Esophagus (tissue), 2 donors: Measurements from ENCODE around the gene EIF5A2. TPM values are rescaled to one million over a fixed set of nuclear protein-coding genes. Genes with fewer than 3 reads are reported as not detected.

Source experiments
- H3K27ac ChIP-seq, 2 donors: one replicate each; pipeline ENCODE4 v1.5.1; 2013; ENCODE audit warnings: low read depth in 2 of 2, mild to moderate bottlenecking in 2 of 2, inconsistent platforms in 1 of 2, low read length in 1 of 2, moderate library complexity in 1 of 2
- H3K27me3 ChIP-seq, 2 donors: one replicate each; pipeline ENCODE4 v1.6.1; 2013; ENCODE audit warnings: low read length in 2 of 2, control low read depth in 1 of 2, mild to moderate bottlenecking in 1 of 2; ENCODE audit not compliant: insufficient read depth in 2 of 2, control insufficient read depth in 1 of 2
- H3K36me3 ChIP-seq, 2 donors: one replicate each; pipeline ENCODE4 v1.6.1; 2013; ENCODE audit warnings: low read length in 1 of 2; ENCODE audit not compliant: control insufficient read depth in 2 of 2, insufficient read depth in 2 of 2
- H3K4me1 ChIP-seq, 2 donors: one replicate each; pipeline ENCODE4 v1.6.1; 2013; ENCODE audit warnings: low read length in 1 of 2; ENCODE audit not compliant: control insufficient read depth in 2 of 2, insufficient read depth in 2 of 2
- H3K4me3 ChIP-seq, 2 donors: one replicate each; pipeline ENCODE4 v1.5.1; 2013; ENCODE audit warnings: low read length in 2 of 2, mild to moderate bottlenecking in 2 of 2, low read depth in 1 of 2, moderate library complexity in 1 of 2
- H3K9me3 ChIP-seq, 2 donors: one replicate each; pipeline ENCODE4 v1.6.1; 2013; ENCODE audit warnings: mild to moderate bottlenecking in 2 of 2, low read depth in 1 of 2, low read length in 1 of 2, moderate library complexity in 1 of 2; ENCODE audit not compliant: control insufficient read depth in 2 of 2, insufficient read depth in 1 of 2
- WGBS, 2 donors: extraction: QIAGEN DNeasy Blood & Tissue Kit; methylation state at CpG; one replicate each; pipeline ENCODE4 v1.1.7; 2013; 5-methylcytosine and 5-hydroxymethylcytosine counted together
- polyA plus RNA-seq, 2 donors: library from polyadenylated mRNA; stranded (reverse); fragments of 200-250 nt; gene quantifications; one replicate each; pipeline ENCODE4 v1.2.3, GENCODE V29; 2013
- donor health status: healthy with polysubstance abuse.
- donor health status: Bipolar disorder and iron deficiency.

EIF5A2 gene
- polyA plus RNA-seq, 2 donors = 0.22 to 0.73 TPM

- 81 to 84% methylated on average over 6 of the region's 6 CpGs for WGBS, 2 donors
Observed at GRCh38 chr3:170864525-170865208, 43.8 kb downstream of the EIF5A2 start.

GRCh38 chr3:170863816-170864215 lies 44.6 kb downstream of the EIF5A2 start:
- Histone ChIP-seq H3K27ac (no peak overlapping the region), H3K36me3 (peaks cover 3 to 4% of the 10 kb centered on the region in 2 donors), H3K27me3 (no peaks in the 10 kb centered on the region), H3K4me3 (no peak overlapping the region), H3K4me1 (no peaks in the 10 kb centered on the region), H3K9me3 (no peaks in the 10 kb centered on the region)
- 76 to 86% methylated on average over 4 of the region's 4 CpGs for WGBS, 2 donors

More at GRCh38 chr3:170864525-170865208, 43.8 kb downstream of the EIF5A2 start:
- Histone ChIP-seq H3K36me3 (peaks cover 3 to 4% of the 10 kb centered on the region in 2 donors), H3K9me3 (no peaks in the 10 kb centered on the region), H3K27ac (no peak overlapping the region), H3K4me1 (no peaks in the 10 kb centered on the region), H3K27me3 (no peaks in the 10 kb centered on the region), H3K4me3 (no peak overlapping the region)

- H3K36me3 ChIP-seq = peaks cover 3 to 4% of the 10 kb centered on the region in 2 donors
- 73 to 78% methylated on average over 10 of the region's 10 CpGs for WGBS, 2 donors
- no peaks in the 10 kb centered on the region for H3K27me3 ChIP-seq
- no peak overlapping the region for H3K4me3 ChIP-seq
- H3K9me3 ChIP-seq = no peaks in the 10 kb centered on the region
- no peak overlapping the region for H3K27ac ChIP-seq
- H3K4me1 ChIP-seq = no peaks in the 10 kb centered on the region
Observed at GRCh38 chr3:170862618-170863374, 45.6 kb downstream of the EIF5A2 start.

GRCh38 chr3:170858599-170858998 lies 49.8 kb downstream of the EIF5A2 start:
- Histone ChIP-seq H3K36me3 (no peaks in the 10 kb centered on the region), H3K27me3 (no peaks in the 10 kb centered on the region), H3K27ac (no peak overlapping the region), H3K4me1 (no peaks in the 10 kb centered on the region), H3K9me3 (no peaks in the 10 kb centered on the region), H3K4me3 (no peak overlapping the region)
- 82 to 85% methylated on average over 5 of the region's 5 CpGs for WGBS, 2 donors

- Histone ChIP-seq H3K27ac (no peak overlapping the region), H3K36me3 (no peaks in the 10 kb centered on the region), H3K27me3 (no peaks in the 10 kb centered on the region), H3K4me3 (no peak overlapping the region), H3K9me3 (no peaks in the 10 kb centered on the region), H3K4me1 (no peaks in the 10 kb centered on the region)
- WGBS, 2 donors = 68 to 76% methylated on average over 4 of the region's 4 CpGs
Observed at GRCh38 chr3:170852324-170852723, 56.1 kb downstream of the EIF5A2 start.

- Histone ChIP-seq H3K36me3 (no peaks in the 10 kb centered on the region), H3K27ac (no peak overlapping the region), H3K9me3 (no peaks in the 10 kb centered on the region), H3K27me3 (no peaks in the 10 kb centered on the region), H3K4me3 (no peak overlapping the region), H3K4me1 (no peaks in the 10 kb centered on the region)
- 93 to 94% methylated on average over 2 of the region's 2 CpGs for WGBS, 2 donors
Observed at GRCh38 chr3:170848292-170848917, 60.0 kb downstream of the EIF5A2 start.

GRCh38 chr3:170844377-170844776 lies 64.1 kb downstream of the EIF5A2 start:
- no peaks in the 10 kb centered on the region for H3K36me3 ChIP-seq
- H3K27ac ChIP-seq = no peak overlapping the region
- H3K4me3 ChIP-seq = no peak overlapping the region
- no peaks in the 10 kb centered on the region for H3K9me3 ChIP-seq
- no peaks in the 10 kb centered on the region for H3K27me3 ChIP-seq
- H3K4me1 ChIP-seq = no peaks in the 10 kb centered on the region

GRCh38 chr3:170840291-170840859 lies 68.1 kb downstream of the EIF5A2 start:
- Histone ChIP-seq H3K27ac (no peak overlapping the region), H3K4me3 (no peak overlapping the region), H3K27me3 (no peaks in the 10 kb centered on the region), H3K9me3 (no peaks in the 10 kb centered on the region), H3K4me1 (no peaks in the 10 kb centered on the region), H3K36me3 (no peaks in the 10 kb centered on the region)
- 60 to 72% methylated on average over 2 of the region's 2 CpGs for WGBS, 2 donors

- H3K36me3 ChIP-seq = no peaks in the 10 kb centered on the region
- WGBS, 2 donors = 82 to 88% methylated on average over 3 of the region's 3 CpGs
- no peak overlapping the region for H3K4me3 ChIP-seq
- H3K4me1 ChIP-seq = no peaks in the 10 kb centered on the region
- H3K9me3 ChIP-seq = no peaks in the 10 kb centered on the region
- no peak overlapping the region for H3K27ac ChIP-seq
- no peaks in the 10 kb centered on the region for H3K27me3 ChIP-seq
Observed at GRCh38 chr3:170839518-170840100, 68.8 kb downstream of the EIF5A2 start.
